Ammon's horn (tissue), 1 donor: ENCODE data around the gene COMMD1.
"Not testable (repeated sequence)": the region's sequence is repeated elsewhere in the genome, so short reads cannot be mapped to it uniquely, and the experiment has no call there.

ENCODE experiments used
- DNase-seq: peaks from one replicate; pipeline ENCODE4 v3.0.0-alpha.2; 2016; ENCODE audit warnings: low spot score

COMMD1 gene

DNA sequence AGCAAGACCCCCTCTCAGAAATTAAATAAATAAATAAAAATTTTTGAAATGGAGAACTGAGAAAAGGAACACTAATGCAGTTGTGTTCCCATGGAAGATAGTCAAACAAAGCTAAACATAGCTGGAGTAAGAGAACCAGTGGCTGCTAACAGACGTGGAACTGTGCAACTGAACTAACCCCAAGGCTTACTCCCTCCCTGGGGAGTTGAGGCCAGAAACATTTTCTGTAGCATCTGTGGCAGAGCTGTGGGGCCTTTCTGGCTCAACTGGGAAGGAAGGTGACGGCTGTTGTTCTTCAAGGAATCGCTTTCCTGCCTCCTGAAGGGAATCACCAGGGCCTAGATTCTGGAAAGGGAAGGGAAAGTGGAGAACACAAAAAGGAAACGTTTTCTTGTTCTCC, 236.6 kb downstream of the COMMD1 start:
- no peak for DNase-seq

DNA sequence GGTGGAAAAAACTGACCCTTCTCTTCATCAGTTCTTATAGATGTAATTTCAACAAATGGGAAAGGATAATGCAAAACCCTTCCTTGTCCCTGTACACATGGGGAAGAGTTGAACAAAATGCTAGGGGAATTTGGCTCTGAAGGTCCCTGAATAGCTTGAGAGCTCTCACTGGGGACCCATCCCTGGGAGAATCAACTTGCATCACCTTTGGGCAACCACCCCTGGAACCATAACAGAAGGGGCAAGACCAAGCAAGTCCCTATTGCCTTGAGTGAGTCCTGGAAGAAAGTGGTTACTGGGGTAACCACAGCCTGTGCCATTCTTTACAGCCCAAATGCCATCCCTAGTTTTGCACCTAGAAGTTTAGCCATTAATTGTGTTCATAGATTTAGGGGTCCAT, 238.2 kb downstream of the COMMD1 start:
- no peak for DNase-seq

DNA sequence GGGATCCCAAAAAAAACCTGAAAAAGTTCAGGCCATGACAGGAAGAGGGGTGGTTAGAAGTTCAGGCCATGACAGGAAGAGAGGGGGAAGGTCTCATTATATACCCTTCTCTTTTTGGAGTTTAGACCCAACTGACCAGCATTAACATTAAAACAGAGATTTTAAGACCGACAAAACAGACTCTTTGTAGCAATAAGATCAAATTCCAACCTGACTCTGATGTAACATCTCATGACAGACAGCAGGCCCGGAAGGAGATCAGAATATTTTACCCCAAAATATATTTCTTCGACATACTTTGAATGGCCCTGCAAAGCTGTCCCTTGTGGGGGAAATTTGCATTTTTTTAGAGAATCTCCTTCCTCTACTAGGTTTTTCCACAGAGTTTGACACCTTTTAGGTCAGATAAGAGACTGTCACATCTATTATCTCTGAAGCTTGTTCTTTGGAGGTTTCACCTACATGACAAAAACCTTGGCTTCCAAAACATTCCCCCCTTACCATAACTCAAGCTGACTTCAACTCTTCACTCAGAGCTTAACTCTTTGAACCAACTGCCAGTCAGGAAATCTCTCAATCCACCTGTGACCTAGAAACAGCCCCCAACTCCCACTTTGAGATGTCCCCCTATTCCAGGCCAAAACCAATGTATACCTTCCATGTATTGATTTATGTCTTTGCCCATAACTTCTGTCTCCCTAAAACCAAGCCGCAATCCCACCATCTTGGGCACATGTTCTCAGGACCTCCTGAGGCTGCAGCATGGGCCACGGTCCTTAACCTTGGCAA, 239.4 kb downstream of the COMMD1 start:
- DNase-seq, result no peak

DNA sequence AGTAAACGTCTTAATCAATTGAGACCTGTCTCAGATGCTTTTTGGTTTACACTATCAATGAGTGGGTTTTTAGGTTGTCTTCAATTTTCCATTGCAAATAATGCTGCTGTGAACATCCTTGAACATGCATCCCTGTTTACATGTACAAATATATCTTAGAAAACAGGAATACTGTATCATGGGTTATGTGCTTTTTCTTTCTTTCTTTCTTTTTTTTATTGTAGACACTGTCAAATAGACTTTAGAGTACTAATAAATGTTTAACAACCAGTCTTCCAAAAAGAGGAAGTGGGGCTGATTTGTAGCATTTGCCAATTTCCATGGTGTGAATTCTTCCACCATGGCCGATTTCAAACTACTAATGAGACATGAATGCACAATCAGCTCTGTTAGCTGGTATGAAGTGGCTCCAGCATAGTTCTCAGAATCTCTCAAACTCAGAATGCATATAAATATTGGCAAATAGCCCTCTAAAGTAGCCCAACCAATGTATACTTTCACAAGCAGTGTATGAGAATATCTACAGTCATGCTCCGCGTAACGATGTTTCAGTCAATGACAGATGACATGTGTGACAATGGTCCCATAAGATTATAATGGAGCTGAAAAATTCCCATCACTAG, 240.1 kb downstream of the COMMD1 start:
- no peak for DNase-seq

DNA sequence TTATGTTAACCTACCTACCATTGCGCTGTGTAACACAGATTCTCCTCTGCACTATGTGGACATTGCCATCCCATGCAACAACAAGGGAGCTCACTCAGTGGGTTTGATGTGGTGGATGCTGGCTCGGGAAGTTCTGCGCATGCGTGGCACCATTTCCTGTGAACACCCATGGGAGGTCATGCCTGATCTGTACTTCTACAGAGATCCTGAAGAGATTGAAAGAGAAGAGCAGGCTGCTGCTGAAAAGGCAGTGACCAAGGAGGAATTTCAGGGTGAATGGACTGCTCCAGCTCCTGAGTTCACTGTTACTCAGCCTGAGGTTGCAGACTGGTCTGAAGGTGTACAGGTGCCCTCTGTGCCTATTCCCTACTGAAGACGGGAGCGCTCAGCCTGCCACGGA, 241.3 kb downstream of the COMMD1 start:
- DNase-seq, result not testable (repeated sequence)

DNA sequence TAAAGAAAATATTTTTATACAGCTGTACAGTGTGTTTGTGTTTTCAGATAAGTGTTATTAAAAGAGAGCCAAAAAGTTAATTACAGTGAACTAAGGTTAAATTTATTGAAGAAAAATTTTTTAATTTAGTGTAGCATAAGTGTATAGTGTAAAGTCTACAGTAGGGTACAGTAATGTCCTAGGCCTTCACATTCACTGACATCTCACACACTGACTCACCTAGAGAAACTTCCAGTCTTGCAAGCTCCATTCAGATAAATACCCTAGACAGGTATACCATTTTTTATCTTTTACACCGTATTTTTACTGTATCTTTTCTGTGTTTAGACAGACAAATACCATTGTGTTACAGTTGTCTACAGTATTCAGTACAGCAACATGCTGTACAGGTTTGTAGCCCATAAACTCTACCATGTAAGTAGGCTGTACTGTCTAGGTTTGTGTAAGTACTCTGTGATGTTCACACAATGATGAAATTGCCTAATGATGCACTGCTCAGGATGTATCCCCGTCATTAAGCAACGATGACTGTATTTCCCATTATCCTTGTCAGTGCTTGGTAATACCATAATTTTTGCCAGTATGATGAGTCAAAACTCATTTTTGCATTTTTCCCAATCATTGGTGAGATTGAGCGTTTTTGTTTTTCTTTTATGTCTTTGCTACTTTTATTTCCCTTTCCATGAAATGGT, 242.3 kb downstream of the COMMD1 start:
- no peak for DNase-seq

DNA sequence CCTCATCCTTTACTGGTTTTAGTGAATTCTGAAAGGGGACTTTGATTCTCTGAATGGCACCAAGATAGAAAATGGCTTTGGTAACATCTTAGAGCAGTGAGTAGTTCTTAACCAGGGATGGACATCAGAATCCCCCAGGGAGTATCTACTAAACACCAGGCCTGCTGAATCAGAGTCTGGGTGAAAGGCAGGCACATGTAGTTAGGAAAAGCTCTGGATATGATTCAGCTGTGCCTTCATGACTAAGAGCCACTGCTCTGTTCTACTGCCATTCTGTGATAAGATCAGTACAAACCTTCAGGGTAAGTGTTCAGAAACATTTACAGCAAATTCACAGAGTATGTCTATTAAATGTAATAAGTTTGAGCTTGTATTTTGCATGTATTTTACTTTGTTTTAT, 244.2 kb downstream of the COMMD1 start:
- DNase-seq, result peak; percentile 13

DNA sequence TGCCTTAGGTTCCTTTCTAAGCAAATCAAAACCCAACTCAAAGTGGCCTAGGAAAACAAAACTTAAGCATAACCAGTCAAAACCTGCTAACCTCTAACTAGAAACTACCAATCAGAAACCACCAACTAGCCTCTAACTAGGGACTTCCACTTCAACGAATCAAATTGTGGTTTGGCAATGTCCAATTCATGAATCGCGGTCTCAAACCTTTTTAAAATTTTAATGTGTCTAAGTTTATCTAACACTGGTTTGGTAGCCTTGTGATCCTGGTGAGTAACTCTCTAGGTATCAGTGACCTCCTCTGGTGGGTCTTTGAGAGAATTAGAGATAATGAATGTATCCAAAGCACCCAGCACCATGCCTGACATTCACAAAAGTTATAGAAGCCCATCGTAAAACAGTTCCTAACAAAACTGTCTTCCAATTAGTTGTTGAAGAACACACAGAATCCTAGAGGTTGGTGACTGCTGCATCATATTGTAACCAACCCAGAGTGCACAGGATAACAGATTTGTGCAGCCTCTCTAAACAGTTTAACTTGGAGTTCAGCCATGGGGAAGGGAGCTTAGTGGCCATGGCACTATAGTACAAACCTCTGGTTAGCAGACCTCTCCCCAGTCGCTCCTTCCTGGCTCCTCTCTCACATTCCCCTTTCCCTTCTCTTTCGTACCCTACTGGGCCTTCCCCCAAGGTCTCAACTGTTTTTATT, 245.3 kb downstream of the COMMD1 start:
- no peak for DNase-seq

DNA sequence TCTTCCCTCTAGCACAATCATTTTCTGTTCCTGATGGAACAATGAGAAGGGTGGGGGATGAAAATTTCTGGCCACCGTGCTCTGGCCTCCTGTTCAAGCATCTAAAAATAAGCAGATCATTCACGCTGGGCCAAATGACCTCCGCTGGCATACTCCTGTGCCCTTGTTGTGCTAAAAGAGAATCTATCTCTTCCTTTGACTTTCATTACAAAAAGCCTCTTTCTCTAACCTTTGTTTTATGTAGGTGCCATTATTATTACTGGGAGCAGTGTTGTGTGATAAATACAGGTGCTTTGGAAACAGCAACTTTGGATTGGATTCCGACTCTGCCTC, 245.8 kb downstream of the COMMD1 start:
- DNase-seq, result peak; percentile 25

DNA sequence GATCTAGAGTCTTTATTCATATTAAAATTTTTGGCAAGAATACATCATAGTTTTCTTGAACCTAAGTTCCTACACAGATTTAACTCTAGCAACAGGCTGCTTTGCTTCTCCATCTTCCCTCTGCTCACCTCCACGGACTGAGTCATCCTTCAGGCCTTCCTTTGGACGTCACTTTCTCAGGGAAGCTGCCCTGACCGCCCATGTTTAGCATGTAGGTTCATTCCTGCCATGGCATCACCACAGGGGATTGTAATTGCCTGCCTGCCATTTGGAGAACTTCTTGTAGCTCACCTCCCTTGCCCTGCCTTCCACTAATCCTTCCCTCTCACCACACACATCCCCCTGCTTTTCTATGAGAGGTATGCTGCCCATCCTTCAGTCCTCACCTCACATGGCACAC, 246.5 kb downstream of the COMMD1 start:
- no peak for DNase-seq

DNA sequence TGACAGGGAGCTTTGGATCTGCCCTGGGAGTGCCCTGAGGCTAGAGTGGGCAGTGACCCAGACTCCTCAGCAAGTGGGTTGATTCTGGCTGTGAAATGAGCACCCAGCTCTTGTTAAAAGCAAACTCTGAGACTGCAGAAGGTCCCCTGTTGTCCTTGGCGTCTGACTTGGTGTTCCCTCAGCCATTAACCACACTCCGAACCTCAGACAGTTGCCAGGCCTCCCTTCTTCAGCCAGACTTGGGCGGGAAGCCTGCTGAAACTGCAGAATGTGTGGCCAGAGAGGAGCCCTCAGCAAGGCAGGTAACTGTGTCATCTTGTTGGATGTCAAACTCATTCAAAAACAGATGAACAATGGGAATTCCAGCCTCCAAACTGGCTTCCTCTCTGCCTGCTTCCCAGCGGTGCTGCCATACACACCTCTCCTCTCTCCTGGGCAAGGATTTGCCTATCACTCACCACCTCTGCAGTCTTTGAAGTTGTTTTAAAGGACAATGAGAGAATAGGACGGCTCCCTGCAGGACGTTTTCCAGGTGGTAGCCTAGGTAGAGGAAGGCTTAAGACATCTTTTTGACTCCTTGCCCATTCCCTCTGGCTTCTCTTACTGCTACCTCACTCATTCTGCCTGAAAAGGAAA, 251.5 kb downstream of the COMMD1 start:
- DNase-seq, result no peak

DNA sequence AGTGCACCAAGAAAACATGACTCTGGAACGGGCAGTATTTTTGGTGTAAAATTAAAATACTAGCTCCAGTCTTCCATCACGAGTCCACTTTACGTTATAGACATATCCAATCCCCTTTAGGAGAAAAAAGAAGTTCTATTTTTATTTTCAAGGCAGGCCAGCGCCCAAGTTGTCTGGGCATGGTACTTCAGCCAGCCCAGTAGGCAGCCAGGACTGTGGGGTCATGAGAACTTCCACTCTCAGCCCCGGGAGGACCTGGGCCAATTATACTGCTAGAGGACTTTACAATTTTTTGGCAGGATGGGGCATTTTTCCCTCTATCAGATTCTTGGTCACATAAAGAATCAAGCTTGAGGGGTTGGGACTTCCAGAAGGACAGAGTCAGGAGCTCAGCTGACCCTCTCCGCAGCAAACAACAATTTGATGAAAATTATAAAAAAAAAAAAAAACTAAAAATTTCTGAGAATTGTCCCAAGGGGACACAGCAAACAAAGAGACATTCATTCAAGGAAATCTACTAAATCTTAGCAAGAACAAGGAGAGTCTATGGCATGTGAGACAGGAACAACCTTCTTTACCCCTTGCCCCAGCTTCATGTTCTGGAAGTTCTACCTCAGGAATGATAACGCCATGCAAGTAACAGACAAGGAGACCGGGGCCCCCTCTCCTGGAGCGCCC, 253.1 kb downstream of the COMMD1 start:
- peak; percentile 32 for DNase-seq

DNA sequence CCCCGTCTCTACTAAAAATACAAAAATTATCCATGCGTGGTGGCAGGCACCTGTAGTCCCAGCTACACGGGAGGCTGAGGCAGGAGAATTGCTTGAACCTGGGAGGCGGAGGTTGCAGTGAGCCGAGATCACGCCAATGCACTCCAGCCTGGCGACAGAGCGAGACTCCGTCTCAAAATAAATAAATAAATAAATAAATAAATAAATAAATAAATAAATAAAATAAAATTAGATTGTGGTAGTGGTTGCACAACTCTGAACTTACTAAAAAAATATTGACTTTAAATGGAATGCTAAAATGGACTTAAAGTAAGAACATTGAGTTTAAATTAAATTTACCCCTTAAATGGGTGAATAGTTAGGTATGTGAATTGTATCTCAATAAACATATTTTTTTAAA, 255.2 kb downstream of the COMMD1 start:
- DNase-seq, result not testable (repeated sequence)

DNA sequence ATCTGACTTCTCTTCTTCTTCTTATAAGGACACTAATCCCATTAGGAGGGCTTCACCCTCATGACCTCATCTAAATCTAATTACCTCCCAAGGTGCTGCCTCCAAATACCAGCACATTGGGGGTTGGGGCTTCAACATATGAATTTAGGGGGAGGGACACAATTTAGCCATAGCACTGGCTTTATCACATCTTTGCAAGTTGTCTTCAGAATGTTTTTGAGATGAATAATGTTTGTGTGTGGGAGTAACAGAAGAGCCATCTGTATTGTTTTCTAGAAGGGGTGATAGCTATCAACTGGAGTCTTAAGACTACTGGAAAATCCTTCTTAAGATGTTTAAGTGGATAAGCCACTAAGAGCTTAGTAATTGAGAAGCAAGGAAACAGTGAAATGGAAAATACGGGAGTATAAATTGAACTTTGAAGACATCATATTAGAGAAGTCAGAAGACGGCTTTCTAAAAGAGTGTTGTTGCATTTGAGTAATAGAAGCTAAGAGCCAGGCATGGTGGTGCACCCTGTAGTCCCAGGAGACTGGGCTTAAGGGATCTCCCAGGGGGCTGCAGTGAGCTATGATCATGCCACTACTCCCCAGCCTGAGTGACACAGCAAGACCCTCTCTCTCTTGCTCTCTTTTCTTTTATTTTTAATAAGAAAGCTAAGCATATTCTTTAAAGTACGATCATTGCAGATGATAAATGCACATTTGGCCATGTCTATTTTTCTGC, 257.8 kb downstream of the COMMD1 start:
- no peak for DNase-seq

DNA sequence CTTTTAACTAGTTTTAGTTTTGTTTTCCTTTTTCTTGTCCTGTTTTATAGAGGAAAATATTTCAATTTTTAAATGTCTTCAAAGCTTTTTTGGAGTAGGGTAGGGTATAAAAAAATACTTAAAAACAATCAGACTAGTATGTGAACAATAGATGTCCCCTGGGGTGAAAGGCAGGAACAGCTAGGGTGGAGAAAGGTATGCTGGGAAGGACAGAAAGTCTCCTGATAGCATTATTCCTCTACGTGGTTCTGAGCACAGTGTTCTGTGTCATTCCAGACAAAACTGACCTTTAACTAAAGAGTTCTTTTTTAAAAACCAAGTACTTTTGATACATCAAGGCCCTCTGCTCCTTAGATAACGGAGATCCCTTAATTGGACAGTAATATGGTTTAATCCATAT, 258.4 kb downstream of the COMMD1 start:
- no peak for DNase-seq

DNA sequence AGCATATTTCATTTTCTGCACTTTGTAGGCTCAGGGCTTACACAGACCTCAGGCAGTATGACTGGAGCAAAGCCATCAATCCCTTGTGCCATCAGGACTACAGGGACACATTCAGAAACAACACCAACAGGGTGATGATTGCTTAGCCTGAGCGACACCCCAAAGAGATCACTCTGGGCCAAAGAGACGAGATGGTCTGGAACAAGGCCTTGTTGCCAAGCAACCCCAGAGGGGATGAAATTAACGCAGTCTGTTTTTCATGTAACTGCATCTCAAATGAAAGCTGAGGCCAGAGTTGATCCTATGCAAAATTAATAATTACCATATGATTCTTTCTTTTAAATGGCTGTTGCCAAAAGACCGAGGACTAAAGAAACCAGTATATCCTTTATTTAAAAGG, 270.3 kb downstream of the COMMD1 start:
- peak; percentile 52 for DNase-seq

DNA sequence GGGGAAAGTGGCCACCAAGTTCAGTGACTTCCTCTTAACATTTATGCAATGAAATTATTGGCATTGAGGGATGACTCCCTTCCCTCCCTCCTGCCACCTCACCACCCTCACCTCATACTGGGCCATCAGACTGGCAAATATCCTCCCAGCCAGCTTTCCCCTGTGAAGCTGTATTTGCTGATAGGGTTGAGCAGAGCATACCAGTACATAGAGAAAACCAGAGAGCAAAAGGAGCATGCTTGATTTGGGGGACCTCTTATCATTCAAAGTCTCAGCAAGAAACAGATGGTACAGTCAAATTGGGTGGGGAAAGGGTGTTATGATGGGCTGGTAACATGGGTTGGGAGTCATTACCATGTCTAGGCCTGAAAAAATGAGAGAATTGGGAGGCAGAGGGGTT, 271.3 kb downstream of the COMMD1 start:
- DNase-seq, result no peak

DNA sequence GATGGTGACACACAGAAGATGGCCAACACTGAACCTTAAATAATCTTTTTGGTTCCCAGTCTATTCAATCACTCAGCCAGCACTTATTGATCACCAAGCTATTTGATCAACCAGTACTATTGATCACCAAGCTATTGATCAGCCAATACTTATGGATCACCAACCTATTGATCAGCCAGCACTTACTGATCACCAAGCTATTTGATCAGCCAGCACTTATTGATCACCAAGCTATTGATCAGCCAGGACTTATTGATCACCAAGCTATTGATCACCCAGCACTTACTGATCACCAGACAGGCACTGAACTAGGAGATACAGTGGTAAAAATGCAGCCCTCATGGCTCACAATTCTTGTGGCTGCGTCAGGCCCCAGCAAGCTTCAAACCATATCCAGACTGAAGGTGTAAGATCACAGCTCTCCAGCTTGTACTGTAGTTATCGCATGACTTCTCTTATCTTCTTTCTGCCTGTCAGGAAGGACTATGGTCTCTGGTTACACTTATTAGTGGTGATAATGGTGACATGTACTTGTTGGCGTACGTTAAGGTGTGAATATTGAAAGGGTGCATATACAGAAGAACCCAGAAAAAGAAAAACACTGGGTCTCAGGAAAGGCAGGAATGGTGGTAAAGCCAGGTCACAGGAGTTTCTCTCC, 272.0 kb downstream of the COMMD1 start:
- DNase-seq, result no peak

DNA sequence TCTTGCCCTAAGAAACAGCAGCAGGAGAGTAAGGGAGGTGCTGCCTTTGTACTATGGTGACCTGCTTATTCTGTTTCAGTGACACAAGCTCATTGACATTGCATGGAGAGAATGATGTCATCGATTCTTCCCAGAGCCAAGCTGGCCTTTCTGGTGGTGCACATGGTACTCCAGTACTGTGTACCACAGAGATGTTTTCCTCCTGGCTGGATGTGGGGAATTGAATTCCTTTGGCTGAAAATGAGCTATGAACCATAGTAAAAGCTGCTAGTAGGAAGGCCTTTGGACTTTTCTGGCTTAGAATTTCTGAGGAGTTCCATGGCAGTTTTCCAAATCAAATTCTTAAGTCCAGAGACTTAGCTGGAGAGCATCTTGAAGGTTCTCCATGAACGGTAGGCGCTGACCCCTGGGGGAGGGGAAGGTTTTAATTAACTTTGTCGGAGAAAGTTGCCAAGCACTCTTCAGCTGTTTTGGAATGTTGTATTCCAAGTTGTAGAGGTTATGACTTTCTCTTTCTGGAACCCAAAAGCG, 273.3 kb downstream of the COMMD1 start:
- DNase-seq, result no peak

DNA sequence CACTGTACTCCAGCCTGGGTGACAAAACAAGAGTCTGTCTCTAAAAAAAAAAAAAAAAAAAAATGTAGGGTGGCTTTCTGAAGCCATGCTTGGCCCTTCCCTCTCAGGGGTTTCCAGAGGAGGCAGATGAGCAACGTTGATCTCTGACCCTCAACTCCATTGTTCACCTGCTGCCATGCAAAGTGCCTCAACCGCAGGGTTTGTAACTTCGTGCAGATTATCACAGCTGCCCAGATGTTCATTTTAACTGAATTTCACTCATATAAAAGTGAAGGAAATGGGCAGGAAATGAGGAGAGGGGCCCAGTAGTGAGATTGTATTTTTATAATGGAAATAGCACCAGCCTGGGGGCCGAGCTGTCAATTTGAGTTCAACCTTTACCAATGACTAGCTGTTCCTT, 275.5 kb downstream of the COMMD1 start:
- no peak for DNase-seq
